ENCODE data around the gene KHDRBS2.

The KHDRBS2 gene

DNA sequence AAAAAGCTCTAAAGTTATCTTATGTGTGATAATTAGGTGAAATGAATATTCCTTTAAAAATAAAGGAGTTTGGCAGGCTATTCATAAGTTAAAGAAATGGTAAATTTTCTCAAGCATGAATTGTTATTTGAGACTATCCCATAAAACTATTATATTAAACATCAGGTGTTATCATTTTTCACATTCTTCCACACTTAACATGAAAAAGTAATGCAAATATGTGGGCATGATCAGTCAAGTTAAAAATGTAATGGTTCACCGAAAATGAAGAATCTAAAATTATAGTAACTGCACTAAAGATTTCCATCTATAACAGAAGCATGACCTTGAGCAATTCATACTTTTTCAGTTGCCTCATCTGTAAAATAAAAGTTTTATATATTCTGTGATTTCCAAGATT is 110.8 kb downstream of the KHDRBS2 start:
- DNase-seq (ENCODE audit: low read depth in 3 of 3), result no peak

DNA sequence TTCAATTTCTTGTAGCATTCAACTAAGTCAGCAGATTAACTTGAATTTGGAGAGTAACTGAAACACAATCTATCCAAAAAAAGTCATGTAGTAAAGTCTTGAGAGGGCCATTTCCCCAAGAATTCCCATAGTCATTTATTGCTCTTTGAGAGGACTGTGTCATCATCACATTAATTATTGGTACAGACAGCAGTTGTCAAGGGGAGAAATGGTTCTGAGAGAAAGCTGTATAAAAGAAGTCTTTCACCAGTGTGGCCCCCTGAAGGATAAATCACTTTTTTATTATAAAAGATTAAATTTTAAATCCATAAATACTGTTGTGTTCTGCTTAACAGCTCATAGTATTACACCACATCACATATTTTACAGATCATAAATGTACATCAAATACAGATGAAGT is 111.5 kb downstream of the KHDRBS2 start:
- no peak for DNase-seq (ENCODE audit: low read depth in 3 of 3)

DNA sequence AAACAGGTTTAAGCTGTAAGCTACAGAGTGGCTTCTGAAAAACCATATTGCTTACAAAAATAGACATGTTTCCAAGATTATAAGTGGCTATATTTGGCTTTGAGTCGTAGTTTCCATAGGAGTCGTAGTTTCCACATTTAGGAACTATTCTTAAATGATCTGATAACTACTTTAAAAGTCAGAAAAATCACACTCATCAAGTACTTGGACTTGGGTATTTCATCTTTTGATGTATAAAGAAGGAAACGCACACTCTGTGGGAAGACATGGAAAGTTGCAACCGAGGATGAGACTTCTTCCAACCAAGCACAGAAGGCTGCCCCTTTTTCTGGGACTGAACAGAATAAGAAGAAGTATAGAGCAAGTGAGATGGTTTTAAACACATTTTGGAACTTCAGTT is 118.3 kb downstream of the KHDRBS2 start:
- DNase-seq (ENCODE audit: low read depth in 3 of 3), result no peak

DNA sequence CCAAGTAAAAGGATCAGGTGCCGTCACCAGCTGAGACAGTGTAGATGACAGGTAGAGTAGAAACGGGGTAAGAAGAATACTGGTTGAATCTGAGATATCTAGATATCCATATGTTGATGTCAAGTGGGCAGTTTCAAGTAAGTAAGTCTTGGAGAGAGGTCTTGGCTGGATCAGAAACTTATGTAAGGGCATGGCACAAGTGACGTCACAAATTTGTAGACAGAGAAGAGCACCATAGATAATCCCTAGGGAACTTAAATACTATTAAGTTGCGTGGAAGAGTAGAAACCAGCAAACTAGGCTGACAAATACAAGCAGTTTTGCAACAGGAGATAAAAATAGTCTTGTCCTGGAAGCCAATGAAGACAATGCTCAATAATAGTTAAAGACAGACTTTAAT is 123.2 kb downstream of the KHDRBS2 start:
- DNase-seq (ENCODE audit: low read depth in 3 of 3), result no peak

DNA sequence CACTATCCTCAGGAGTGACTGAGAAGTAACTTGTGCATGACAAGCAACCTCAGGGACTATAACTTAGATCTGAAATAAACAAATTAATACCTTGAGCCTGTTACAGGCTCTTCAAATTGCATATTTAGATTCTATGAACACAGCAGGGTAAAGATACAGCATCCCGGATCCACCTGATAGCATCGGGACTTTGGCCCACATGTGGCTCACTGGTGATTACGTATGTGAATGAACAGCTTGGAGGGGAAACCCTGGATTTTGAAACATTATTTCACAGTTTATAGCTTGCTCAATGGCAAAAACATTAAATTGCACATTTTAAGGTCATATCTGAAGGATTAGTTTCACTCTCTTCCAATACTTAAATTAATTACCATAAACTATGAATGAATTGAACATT is 133.2 kb downstream of the KHDRBS2 start:
- DNase-seq (ENCODE audit: low read depth in 3 of 3), result no peak

DNA sequence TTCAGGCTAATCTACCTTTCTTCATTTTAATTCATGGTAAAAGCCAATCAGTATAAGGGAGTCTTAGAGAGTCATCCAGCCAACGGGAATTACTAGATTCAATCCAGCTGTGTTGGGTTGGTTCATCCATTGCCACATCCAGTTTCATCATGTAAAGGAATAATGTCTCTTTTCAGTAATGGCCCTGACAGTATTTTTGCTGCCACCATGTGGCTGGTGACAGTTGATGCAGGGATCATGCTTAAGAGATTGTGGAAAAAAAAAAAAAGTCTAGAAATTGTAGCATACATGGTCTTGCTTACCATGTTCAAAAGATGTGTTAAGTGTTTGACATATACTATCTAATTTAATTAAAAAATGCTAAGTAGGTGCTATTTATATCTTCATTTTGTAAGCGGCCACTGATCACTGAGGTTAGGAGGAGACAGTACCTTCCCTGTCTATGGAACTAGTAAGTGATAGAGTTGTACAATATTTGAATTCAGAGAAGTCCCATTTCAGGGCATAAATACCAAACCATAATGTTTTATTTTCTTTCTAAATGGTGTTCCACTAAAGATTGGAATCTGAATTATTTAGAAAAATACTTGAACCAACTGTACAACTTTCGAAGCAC is 135.9 kb downstream of the KHDRBS2 start:
- DNase-seq (ENCODE audit: low read depth in 3 of 3), result no peak

DNA sequence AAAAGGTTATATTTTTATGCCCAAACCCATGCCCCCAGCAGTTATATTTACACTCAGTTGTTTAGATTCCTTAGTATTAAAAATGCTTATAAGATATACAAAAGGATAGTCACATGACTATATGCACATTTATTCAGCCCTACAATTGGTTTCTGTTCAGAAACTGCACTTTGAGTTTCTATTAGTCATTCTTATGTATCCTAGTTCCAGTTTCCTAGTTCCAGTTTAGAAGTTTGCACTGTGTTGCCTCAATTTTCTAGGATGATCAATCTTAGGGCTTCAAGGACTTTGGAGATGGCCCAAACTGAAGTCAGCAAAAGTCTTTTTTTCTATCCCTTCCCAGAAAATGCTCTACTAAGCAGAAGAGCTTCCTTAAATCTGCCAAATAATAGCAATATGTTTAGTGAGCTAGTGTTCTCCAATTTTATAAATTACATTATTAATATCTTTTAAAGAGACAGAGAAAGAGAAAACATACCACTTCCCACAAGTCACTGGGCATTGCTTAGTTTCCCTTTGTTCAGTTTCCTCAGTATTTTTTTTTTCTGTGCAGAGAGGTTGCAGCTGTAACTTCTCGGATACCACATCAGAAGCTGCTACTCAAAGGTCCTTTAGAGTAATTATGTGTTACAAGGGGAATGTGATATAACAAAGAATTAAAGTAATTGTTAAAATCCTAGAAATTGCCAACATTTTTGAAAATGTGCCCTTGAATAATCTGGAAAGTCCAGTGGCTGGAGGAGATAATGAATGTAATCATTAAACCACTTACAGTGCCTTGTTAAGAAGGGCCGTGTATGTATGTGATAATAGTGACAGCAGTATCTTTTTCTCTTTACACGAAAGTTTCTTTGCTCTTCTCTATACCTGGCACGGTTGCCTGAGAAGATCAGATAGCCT is 138.8 kb downstream of the KHDRBS2 start:
- no peak for DNase-seq (ENCODE audit: low read depth in 3 of 3)

DNA sequence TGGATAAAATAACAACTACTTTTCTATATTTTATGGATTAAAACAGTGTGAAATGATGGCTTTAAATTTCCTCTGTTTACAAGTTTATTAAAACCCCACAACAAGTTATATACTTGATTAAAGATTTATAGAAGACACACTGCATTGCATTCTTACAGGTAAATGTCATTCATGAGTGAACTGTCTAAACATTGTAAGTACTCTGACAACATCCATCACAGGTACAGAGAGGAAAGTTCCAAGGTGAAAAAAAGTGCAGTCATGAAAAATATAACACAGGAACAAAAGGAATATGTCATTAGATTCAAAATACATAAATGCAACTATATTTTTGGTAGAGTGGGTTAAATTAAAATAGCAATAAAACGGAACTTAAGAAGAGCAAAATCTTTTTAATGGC is 156.9 kb downstream of the KHDRBS2 start:
- no peak for DNase-seq (ENCODE audit: low read depth in 3 of 3)

DNA sequence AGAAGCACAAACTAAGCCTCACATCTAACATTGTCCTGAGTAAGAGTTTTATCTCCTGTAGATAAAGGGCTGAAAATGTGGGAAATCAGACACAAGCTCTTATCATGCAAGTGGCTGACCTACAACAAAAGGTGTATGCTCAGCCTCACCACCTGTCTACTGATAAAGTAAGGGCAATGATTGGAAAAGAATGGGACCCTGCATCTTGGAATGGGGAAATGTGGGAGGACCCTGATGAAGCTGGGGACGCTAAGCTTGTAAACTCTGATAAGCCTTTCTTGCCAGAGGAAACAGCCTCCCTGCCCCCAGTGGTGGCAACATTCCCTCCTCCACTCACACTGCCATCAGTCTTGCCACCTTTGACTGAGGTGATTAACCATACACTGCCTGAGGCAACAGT is 166.6 kb downstream of the KHDRBS2 start:
- no peak for DNase-seq (ENCODE audit: low read depth in 3 of 3)

DNA sequence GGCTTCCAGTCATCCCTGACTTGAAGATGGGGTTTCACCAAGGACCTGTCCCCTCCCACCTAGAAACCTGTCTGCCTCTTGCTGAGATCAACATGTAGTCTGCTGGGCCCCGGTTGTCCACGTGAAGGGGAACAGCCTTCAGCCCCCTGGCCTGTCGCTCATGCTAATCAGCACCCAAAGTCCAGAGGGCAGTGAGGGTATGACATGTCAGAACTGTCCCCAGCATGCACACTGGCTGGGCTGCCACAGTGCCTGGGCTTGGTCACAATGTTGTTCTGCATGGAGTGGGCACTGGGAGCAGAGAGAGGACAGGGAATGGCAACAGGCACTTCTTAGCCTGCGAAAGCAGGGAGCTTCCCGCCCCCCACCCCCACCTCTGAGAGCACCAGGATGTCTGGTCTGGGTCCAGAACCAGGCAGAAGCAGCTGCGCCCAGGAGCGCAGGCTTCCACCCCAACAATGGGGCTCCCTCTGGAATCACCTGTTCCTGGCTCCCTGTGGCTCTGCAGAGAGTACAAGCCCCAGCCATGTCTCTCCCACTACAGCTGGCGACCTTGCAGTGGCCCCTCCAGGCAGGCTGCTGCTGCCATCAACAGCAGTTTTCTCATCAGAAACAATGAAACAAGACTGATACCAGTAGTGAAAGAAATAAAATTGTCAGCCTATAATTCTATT is 182.7 kb downstream of the KHDRBS2 start:
- DNase-seq (ENCODE audit: low read depth in 3 of 3), result no peak

DNA sequence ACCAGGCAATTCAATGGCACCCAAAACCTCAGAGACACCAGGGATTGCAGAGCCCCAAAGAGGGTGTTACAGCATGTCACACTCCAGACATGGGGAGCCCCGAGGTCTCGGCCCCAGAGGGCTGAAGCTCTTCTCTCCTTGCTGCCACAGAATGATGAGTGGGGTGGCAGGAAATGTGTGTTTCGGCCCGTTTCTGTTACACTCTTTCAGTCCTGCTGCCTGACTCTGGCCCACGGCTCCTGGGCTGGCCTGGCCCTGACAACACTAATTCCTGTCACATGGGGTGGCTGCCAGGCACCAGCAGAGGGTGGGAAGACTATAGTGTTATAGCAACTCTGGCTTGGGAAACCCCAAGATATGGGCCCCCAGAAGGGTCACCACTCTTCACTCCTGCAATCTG is 183.6 kb downstream of the KHDRBS2 start:
- no peak for DNase-seq (ENCODE audit: low read depth in 3 of 3)

DNA sequence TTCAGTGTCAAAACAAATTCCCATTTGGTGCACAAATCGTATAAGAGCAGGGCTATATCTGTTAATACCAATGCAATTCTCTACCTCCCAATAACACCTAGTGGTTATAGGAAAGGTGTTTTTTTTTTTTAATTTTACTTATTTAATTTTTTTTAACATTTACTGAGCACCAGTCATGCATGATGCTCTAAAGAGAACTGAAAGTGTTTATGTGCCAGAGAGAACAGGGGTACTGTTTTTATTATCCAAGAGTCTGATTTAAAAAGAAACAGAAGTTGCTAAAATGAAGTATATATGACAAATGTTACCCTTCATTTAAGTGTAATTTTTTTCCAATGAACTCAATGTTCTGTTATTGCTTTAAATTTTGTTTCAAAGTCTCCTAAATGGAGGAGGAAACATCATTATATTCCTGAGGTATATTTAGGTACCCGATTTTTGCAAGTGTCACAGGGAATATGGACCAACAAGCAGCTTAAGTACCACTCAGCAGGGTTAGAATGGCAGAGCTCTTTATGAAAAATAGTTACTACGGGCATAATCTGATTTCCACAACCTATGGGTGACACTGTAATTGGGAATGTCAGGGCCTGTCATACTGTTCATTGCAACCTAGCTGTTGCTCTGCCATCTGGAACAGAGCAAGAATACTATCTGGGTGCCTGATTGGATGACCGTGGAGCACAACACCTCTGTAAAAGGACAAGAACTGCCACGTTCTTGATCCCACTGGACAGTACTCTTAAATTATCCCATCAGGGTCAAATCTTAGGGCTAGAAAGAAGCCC is 195.4 kb downstream of the KHDRBS2 start:
- DNase-seq (ENCODE audit: low read depth in 3 of 3), result no peak

DNA sequence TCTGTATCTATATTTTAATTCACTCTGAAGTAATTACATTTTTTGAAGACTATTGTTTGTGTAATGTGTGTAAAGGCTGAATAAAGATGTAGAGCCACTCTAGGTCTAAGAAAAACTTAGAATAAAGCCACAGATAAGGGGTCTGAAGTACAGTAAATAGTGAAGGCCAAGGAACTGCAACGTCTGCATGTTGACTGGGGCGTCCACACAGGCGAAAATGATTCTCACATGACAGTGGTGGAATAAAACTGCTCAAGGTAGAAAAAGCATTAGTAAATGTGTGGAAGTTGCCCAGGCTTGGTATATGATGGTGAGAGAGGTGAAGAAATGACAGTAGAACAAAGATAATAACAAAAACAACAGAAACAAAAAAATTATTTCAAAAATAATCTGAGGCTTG is 196.2 kb downstream of the KHDRBS2 start:
- DNase-seq (ENCODE audit: low read depth in 3 of 3), result no peak

DNA sequence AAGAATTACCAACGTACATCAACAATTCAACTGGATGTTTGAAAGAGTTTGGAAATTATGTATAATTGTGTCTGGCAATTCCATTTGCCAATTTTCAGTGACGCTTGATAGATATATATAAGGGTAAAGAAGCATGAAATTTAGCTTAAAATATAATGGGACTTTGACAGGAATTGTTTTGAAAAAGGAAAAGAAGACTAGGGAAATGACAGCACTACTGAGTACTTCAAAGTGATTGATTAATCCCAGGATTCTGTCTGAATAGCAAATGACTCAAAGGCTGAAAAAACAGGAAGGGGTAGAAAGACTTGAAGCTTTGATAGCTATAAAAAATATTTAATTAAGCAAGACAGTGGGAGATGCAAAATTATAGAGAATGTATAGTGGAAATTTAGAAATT is 200.0 kb downstream of the KHDRBS2 start:
- DNase-seq (ENCODE audit: low read depth in 3 of 3), result no peak

DNA sequence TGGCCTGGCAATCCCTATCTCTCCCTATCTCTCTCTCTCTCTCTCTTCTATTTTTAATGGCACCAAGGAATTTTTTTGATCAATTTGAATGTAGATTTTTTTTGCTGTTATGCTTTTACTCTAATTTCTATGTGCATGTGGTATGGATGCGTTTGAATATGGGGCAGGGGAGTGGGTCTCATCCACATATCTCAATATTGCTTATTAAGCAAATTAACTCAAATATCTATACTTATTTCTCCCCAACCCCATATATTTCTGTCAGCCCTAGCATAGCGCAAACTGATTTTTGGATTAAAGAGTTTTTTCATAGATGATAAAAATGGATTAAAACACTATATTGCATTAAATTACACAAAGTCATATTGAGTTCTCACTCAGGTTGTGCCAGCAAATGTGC is 210.2 kb downstream of the KHDRBS2 start:
- DNase-seq (ENCODE audit: low read depth in 3 of 3), result no peak

DNA sequence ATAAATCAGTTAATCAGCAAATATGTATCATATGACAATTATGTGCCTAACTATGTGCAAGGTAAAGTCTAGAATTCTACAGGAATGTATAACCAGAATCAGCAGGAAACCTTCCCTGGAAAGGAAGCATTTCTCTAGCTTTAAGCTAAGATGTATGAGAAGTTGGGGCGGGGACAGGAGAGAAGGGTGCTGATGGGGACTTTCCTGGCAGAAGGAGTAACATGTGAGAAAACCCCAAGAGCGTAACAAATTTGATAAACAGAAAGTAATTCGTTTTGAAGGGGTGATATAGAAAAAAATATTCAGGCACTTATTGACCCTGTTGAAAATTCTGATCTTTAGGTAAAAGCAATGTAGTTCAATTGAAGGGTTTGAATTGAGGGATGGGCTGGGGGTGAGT is 226.1 kb downstream of the KHDRBS2 start:
- no peak for DNase-seq (ENCODE audit: low read depth in 3 of 3)

DNA sequence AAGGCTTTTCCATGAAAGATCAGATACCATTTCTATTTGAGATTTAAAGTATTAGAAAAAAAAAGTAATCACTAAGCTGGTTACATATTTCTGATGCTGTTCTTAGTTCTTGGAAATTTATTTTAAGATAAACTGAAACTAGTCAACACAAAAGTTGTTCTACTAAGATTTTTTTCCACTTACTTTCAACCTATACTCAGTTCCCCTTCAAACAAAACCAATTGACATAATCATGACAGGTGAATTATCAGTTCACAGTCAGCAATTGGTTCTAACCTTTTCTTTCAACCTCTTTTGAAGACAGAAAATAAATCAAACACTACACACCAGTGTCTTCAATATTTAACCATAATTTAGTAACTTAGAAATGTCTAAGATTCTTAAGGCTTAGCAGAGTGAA is 228.7 kb downstream of the KHDRBS2 start:
- no peak for DNase-seq (ENCODE audit: low read depth in 3 of 3)

DNA sequence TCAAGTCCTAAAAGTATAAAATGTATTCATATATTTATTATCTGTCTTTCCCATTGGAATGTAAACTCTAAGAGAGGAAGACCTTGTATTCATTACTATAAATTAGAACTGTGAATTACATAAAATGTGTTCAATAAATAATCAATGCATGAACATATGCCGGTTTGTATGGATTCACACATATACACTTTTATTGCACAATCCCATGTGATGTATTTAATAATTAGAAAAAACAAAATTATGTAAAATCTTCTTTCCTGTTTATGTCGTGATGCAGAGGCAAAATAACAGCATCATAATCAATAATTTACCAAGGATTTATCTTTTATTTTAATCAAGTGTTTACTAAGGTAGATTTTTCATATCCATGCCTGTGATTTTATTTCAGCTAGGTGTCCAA is 240.5 kb downstream of the KHDRBS2 start:
- no peak for DNase-seq (ENCODE audit: low read depth in 3 of 3)

DNA sequence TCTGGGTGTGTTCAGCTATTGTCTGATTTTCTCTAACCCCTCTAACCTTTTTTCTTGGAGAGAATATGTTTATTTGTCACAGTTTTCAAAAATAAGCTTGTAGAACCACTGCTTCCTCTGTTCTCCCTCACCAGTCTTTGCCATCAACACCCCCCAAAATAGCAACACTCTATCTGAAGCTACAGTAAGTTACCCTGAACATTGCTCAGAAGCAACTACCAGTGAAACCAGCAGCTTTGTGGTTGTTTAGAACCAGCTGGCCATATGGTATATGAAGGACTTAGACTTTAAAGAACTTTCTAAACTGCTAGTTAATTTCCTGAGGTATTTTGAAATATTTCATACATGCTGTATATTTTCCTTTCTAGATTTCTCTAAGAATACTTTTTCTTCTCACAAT is 242.9 kb downstream of the KHDRBS2 start:
- DNase-seq (ENCODE audit: low read depth in 3 of 3), result no peak

DNA sequence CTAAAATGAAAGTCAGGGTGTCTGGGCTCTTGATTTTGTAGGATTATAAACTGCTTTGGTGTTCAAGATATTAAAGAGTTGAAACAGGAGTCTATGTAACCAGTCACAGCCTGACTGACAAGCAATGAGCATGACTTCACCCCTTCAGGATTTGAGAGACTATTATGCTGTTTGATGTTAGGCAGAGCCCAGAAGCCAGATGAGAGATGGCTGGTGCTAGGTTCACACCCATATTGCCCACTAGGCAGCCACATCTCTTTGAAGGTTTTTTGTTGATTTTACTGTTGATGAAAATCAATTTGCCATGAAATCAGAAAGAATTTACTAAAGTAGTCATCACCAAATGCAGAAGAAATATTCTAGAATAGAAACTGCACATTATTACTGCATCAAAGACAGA is 243.6 kb downstream of the KHDRBS2 start:
- no peak for DNase-seq (ENCODE audit: low read depth in 3 of 3)

DNA sequence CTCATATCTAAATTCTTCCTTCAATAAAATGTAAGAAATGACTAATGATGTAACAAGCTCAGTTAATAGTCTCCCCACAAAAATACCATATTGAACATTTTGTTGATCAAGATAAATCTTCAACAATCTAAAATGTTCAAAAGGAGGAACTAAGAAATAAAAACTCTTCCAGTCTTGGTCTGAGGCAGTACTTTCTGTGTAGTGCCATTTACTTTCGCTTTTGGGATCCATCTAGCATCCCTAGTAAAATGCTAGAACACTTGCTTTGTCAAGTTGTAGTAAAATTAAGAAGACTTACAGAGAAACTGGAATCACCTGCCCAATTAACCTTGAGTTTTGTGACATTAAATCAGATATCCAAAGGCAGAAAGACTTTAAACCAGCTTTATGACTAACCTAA is 246.4 kb downstream of the KHDRBS2 start:
- no peak for DNase-seq (ENCODE audit: low read depth in 3 of 3)

DNA sequence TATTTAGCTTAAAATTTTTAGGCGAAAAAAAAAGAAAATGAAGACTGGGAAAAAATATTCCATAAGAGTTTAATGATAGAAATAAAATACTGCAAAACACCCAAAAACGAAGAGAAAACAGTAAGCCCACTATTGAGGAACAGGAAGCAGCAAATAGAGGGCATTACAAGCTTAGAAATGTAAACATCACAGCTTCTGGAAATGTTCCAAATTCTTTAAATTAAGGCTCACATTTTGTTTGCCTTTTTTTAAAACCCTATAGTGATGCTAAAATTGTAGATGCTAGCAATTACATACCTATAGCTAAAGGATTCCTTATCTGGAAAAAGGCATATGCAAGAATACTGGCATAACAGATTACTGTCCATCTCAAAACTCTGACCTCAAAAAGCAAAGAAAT is 248.6 kb downstream of the KHDRBS2 start:
- no peak for DNase-seq (ENCODE audit: low read depth in 3 of 3)

Data from stimulated activated CD4-positive, alpha-beta T cell treated with anti-CD3 and anti-CD28 coated beads, TNF-alpha, amount 100 ng/mL, for 24 hours (primary cell).